ENCODE results near the gene MYH11.
"Not testable (repeated sequence)": the region's sequence is repeated elsewhere in the genome, so short reads cannot be mapped to it uniquely, and the experiment has no call there.

The MYH11 gene

DNA sequence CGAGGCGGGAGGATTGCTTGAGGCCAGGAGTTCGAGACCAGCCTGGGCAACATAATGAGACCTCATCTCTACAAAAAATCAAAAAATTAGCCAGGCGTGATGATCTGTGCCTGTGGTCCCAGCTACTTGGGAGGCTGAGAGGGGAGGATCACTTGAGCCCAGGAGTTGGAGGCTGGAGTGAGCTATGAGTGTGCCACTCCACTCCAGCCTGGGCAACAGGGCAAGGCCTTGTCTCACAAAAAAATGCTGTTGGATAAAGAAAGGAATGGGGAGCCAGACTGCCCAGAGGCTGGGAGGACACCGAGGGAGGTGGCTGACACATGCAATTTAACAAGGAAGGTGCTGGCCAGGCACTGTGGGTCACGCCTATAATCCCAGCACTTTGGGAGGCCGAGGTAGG is 47.5 kb downstream of the MYH11 start:
- DNase-seq (ENCODE audit: low spot score): not testable (repeated sequence)

DNA sequence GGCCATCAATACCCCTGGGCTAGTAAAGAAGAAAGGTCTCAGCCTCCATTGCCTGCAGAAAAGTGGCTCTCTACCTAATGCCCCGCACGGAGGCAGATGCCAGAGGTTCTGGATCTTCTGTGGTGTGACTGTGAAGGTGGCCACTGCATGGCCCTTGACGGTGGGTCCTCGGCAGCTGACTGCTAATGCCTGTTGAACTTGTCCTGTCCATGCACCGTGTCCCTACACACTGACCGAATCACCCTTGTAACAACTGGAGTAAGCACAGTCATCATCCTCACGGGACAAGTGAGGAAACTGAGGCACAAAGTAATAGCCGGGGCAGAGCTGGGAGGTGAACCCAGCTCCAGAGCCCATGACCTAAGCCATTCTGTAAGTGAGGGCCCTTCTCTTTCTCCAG is 48.8 kb downstream of the MYH11 start:
- no peak for DNase-seq (ENCODE audit: low spot score)

GRCh38 chr16:15807603-15808009 is 49.2 kb downstream of the MYH11 start:
- no peak for DNase-seq (ENCODE audit: low spot score)

DNA sequence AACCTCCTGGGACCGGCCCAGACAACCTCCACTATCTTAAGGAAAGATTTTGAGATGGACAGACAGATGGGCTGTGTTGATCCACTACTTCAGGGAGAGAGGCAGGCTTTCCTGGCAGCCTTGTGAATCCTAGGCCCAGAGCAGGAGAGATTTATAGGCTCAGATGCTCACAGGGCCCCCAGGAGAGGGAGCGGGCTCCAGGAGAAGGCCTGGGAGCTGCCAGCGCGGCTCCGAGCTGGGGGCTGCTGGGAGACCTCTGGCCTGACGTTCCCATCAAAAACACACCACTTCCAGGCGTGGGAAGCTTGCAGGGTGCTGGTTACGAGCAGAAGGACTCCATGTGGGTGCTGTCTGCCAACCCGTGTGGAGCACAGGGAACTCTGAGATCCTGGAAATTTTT is 53.2 kb downstream of the MYH11 start:
- no peak for DNase-seq (ENCODE audit: low spot score)

DNA sequence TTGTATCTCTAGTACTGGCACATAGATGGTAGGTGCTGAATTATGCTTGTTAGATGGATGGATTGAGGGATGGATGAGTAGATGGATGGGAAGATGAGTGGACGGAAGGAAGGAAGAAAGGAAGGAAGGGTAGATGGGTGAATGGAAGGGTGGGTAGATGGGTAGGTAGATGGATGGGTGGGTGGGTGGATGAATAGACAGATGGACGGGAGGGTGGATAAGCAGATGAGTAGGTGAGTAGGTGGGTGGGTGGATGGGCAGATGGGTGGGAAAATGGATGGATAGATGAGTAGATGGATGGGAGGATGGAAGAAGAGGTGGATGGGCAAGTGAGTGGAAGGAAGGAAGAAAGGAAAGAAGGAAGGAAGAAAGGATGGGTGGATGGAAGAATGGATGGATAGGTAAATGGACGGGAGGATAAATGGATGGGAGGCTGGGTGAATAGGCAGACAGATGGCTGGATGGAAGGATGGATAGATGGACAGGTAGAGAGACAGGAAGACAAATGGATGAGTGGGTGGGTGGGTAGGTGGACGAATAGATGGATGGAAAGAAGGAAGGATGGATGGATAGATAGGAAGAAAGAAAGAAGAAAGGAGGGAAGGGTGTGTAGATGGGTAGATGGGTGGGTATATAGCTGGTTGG is 56.9 kb downstream of the MYH11 start:
- no peak for DNase-seq (ENCODE audit: low spot score)

- no peak for DNase-seq (ENCODE audit: low spot score)
These were observed 58.2 kb downstream of the MYH11 start for GRCh38 chr16:15798671-15799070.

- DNase-seq (ENCODE audit: low spot score): no peak
These were observed 59.9 kb downstream of the MYH11 start for GRCh38 chr16:15796885-15797284.

DNA sequence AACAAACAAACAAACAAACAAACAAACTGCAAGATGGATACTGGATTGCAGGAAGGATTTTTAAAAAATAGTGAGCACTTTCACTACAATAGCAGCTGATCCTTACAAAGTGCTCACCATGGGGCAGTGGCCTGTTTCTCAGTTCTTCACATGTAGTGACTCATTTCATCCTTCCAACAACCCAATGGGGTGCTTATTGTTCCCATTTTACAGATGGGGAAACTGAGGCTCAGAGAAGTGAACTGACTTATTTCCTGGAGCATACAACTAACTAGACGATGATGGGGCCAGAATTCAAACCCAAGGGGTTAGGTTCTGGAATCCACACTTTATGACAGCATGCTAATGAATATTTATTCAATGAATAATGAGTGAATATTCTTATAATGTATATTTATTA is 61.2 kb downstream of the MYH11 start:
- no peak for DNase-seq (ENCODE audit: low spot score)

GRCh38 chr16:15792563-15792971 is 64.3 kb downstream of the MYH11 start:
- DNase-seq (ENCODE audit: low spot score): peak; percentile 15

GRCh38 chr16:15790458-15790857 is 66.4 kb downstream of the MYH11 start:
- DNase-seq (ENCODE audit: low spot score): no peak

GRCh38 chr16:15789816-15790215 is 67.0 kb downstream of the MYH11 start:
- not testable (repeated sequence) for DNase-seq (ENCODE audit: low spot score)

DNA sequence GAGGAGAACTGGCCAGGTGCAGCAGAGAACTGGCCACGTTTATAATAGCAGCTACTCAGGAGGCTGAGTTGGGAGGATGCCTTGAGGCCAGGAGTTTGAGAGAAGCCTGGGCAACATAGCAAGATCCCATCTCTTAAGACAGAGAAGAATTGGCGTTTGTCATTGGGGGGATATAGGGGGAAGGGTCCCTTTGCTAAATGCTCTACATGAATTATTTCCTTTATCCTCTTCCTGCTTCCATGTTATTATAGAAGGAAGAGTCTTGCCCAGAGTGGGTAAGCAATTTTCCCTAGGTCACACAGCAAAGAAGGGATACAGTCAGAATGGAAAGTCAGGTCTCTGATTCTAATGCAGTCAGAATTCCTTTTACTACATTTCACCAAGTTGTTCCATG is 68.0 kb downstream of the MYH11 start:
- DNase-seq (ENCODE audit: low spot score): no peak

- no peak for DNase-seq (ENCODE audit: low spot score)
These were observed 70.3 kb downstream of the MYH11 start for GRCh38 chr16:15786501-15786900.

DNA sequence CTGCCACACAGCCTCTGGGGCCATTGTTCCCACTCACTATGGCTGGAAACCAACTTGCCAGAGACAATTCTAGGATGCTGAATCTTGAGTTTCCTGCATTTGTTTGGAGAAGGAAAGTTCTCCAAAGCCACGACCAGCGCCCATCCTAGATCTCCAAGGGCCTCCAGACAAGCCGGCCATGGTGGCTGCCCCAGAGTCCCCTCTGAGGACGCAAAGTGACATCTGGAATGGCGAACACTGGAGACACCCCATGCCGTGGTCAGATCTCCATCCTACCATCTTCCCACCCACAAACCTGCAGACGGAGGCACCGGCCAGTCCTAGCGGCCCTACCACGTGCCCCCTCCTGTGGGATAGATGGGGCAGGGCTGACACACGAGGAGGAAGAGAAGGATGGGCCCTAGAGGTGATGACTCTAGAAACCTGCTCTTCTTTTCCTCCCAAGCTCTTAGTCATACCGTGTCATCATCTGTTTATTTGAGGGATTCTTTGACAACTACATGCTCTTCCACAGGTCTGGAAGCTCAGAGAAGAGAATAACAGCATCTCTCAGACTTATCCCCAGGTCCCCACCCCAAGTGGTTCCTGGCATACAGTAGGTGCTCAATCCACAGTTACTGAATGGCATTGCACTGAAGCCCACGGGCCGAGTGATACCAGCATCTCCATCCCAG is 71.3 kb downstream of the MYH11 start:
- no peak for DNase-seq (ENCODE audit: low spot score)

DNA sequence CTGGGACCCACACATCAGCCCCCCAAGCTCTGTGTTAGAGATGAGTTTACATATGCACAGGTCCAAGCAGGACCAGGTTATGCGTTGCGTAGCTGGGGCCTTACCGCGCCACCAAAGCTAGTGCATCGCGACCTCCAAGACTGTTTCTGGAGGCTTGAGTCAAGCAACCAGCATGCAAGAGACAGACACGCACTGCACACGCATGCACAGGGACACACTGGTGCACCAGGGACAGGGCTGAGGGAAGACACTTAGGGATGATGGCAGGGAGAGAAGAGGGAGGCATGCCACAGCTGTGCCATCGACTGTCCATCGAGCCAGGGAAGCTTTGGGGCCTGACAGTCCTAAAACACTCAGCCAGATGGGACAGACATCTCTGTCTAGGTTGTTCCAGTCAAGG is 72.8 kb downstream of the MYH11 start:
- no peak for DNase-seq (ENCODE audit: low spot score)

- DNase-seq (ENCODE audit: low spot score): peak; percentile 30
These were observed 74.1 kb downstream of the MYH11 start for GRCh38 chr16:15782573-15783365.

DNA sequence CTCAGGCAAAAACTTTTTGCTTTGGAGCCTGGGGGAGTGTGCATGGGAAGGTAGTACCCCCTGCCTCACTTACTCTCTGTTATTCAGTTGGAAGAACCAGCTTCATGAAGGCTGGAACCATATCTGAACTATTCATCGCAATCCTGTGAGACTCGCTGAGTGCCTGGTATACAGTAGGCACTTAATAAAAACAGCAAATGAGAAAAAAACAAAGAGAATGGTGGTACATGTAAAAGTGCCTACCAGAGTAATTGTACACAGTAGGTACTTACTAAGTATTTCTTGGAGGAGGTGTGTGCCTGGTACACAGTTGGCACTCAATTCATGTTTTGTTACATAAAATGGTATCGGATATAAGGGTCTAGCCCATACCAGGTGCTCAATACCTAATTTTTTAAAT is 75.2 kb downstream of the MYH11 start:
- DNase-seq (ENCODE audit: low spot score): no peak

GRCh38 chr16:15780805-15781204 is 76.0 kb downstream of the MYH11 start:
- no peak for DNase-seq (ENCODE audit: low spot score)

- no peak for DNase-seq (ENCODE audit: low spot score)
These were observed 77.0 kb downstream of the MYH11 start for GRCh38 chr16:15779664-15780351.

DNA sequence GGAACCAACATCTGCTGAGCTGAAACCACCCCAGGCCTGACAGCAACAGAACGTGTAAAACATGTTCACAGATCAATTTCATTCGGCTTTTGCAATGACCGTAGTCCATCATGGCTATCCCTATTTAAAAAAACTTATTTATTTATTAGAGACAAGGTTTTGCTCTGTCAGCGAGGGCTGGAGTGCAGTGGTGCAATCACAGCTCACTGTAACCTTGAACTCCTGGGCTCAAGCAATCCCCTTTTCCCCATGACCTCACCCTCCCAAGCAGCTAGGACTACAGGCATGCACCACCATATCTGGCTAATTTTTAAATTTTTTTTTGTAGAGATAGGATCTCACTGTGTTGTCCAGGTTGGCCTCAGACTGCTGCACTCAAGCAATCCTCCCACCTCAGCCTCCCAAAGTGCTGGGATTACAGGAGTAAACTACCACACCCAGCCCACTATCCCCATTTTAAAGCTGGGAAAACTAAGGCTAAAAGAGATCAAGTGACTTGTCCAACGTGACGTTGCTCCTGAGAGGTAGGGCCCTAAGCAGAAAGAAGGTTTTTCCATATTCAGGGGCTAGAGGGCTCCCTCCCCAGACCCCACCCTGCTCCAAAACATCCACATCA is 77.7 kb downstream of the MYH11 start:
- no peak for DNase-seq (ENCODE audit: low spot score)

GRCh38 chr16:15778204-15778743 is 78.6 kb downstream of the MYH11 start:
- DNase-seq (ENCODE audit: low spot score): no peak
